Measurements from ENCODE around the gene ORM2.

- no peak for TF ChIP-seq POLR2A (IDR thresholded peaks at IDR 0.05)
- no peak for TF ChIP-seq CTCF (IDR thresholded peaks at IDR 0.05)
Measured at GRCh38 chr9:114367366-114367765, 37.7 kb downstream of the ORM2 start.

Measured in Peyer's patch (tissue), 4 donors.